ENCODE measurements around the gene SMIM10L2A. TPM values are rescaled to one million over a fixed set of nuclear protein-coding genes. Genes with fewer than 3 reads are reported as not detected.
"Not testable (repeated sequence)": the region's sequence is repeated elsewhere in the genome, so short reads cannot be mapped to it uniquely, and the experiment has no call there.

The SMIM10L2A gene
- total and polyA plus RNA-seq, 2 donors (not counting 1 experiment from before 2014, with no cell fraction given) = 0.02 to 0.66 TPM

DNA sequence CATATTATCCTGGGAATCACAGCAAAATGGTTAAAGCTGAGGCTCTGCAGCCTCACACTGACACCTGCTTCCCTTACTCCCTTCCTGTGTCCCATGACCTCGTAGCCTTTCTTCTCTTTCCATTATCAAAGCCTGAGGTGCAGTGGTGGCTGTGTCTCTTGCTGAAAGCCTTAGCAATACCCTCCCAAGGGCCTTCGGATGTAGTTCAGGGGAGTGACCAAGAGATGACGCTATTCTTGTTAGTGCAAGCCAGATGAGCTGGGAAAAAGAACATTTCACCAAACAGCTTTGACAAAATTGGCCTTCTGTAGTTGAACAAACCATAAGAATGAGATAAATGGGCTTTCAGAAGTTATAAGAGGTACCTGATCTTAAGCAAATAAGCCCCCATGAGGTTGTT is 31.6 kb downstream of the SMIM10L2A start:
- no peak overlapping the region for H3K27ac ChIP-seq (ENCODE audit: insufficient read depth, low read length)
- TF ChIP-seq, protein P1, sequence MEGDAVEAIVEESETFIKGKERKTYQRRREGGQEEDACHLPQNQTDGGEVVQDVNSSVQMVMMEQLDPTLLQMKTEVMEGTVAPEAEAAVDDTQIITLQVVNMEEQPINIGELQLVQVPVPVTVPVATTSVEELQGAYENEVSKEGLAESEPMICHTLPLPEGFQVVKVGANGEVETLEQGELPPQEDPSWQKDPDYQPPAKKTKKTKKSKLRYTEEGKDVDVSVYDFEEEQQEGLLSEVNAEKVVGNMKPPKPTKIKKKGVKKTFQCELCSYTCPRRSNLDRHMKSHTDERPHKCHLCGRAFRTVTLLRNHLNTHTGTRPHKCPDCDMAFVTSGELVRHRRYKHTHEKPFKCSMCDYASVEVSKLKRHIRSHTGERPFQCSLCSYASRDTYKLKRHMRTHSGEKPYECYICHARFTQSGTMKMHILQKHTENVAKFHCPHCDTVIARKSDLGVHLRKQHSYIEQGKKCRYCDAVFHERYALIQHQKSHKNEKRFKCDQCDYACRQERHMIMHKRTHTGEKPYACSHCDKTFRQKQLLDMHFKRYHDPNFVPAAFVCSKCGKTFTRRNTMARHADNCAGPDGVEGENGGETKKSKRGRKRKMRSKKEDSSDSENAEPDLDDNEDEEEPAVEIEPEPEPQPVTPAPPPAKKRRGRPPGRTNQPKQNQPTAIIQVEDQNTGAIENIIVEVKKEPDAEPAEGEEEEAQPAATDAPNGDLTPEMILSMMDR (conservative IDR thresholded peaks at IDR 0.05 in 1 of 2, IDR thresholded peaks at IDR 0.05 in 1 of 2; ENCODE audit: low read depth in 1 of 2, low read length in 2 of 2) = no peak
- no peak for TF ChIP-seq EZH2 (IDR thresholded peaks at IDR 0.05; ENCODE audit: low read length, missing control alignments)
- DNase-seq (ENCODE audit: low read depth in 2 of 2) = no peak
- H3K27me3 ChIP-seq (ENCODE audit: control insufficient read depth, insufficient read depth, low read length) = no peaks in the 10 kb centered on the region
- H3K9ac ChIP-seq (ENCODE audit: insufficient read depth, low read length) = no peak overlapping the region
- no peaks in the 10 kb centered on the region for H3K9me3 ChIP-seq (ENCODE audit: control insufficient read depth, insufficient read depth, low read depth, low read length)
- H2AFZ ChIP-seq (ENCODE audit: low read length) = no peak overlapping the region
- H3K4me2 ChIP-seq (ENCODE audit: extremely low read depth, insufficient read depth, low read length) = no peak overlapping the region
- no peaks in the 10 kb centered on the region for H3K79me2 ChIP-seq (ENCODE audit: control insufficient read depth, insufficient read depth, low read length)
- H3K4me3 ChIP-seq (replicated peaks in 1 of 4; ENCODE audit: control extremely low read depth in 1 of 4, insufficient read depth in 1 of 4, low read depth in 3 of 4, low read length in 4 of 4) = no peak overlapping the region
- H3K36me3 ChIP-seq (ENCODE audit: control insufficient read depth, insufficient read depth, low read length) = no peaks in the 10 kb centered on the region
- no peaks in the 10 kb centered on the region for H4K20me1 ChIP-seq (ENCODE audit: control insufficient read depth, extremely low read depth, insufficient read depth, low read length)
- H3K4me1 ChIP-seq (ENCODE audit: control insufficient read depth, extremely low read depth, insufficient read depth, low read length) = no peaks in the 10 kb centered on the region

DNA sequence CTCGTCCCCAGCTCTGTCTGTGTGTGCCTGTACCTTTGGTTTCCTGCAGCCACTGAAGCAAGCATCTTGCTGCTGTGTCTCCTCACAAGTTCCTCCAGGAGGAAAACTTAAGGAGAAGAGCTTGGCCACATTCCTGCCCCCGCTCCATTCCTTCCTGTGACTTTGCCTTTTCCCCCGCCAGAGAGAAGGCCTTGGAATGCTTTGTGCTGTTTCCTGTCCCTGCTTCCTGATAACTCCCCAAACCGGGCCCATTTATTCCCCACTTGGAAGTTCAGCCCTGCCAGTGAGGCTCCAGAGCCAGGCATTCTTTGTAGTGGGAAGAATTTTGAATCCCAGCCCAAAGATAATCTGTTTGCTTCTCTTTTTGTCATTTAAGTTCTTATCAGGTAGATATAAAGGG is 33.1 kb downstream of the SMIM10L2A start:
- DNase-seq (ENCODE audit: low read depth in 2 of 2) = no peak
- H3K79me2 ChIP-seq (ENCODE audit: control insufficient read depth, insufficient read depth, low read length) = no peaks in the 10 kb centered on the region
- TF ChIP-seq, protein P1 (conservative IDR thresholded peaks at IDR 0.05 in 1 of 2, IDR thresholded peaks at IDR 0.05 in 1 of 2; ENCODE audit: low read depth in 1 of 2, low read length in 2 of 2) = no peak
- no peak for TF ChIP-seq EZH2 (IDR thresholded peaks at IDR 0.05; ENCODE audit: low read length, missing control alignments)

DNA sequence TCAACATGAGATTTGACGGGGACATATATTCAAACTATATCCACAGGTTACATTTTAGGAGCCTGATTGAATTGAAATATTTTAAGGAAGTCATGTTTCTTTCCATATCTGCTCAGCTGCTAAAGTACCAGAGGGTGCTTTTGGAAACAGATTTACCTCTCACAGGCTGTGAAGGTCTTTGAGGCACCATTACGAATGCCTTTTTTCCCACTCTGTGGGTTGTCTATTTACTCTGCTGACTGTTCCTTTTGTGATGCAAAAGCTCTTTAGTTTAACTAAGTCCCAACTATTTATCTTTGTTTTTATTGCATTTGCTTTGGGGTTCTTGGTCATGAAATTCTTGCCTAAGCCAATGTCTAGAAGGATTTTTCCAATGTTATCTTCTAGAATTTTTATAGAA is 40.0 kb downstream of the SMIM10L2A start:
- not testable (repeated sequence) for H3K4me2 ChIP-seq (ENCODE audit: extremely low read depth, insufficient read depth, low read length); H2AFZ ChIP-seq (ENCODE audit: low read length); H3K79me2 ChIP-seq (ENCODE audit: control insufficient read depth, insufficient read depth, low read length); H3K4me1 ChIP-seq (ENCODE audit: control insufficient read depth, extremely low read depth, insufficient read depth, low read length); H3K9ac ChIP-seq (ENCODE audit: insufficient read depth, low read length); H3K36me3 ChIP-seq (ENCODE audit: control insufficient read depth, insufficient read depth, low read length); DNase-seq (ENCODE audit: low read depth in 2 of 2); H3K4me3 ChIP-seq (replicated peaks in 1 of 4; ENCODE audit: control extremely low read depth in 1 of 4, insufficient read depth in 1 of 4, low read depth in 3 of 4, low read length in 4 of 4); H3K9me3 ChIP-seq (ENCODE audit: control insufficient read depth, insufficient read depth, low read depth, low read length); H3K27ac ChIP-seq (ENCODE audit: insufficient read depth, low read length); H3K27me3 ChIP-seq (ENCODE audit: control insufficient read depth, insufficient read depth, low read length); H4K20me1 ChIP-seq (ENCODE audit: control insufficient read depth, extremely low read depth, insufficient read depth, low read length)

More for the DNA sequence above, 33.1 kb downstream of the SMIM10L2A start:
- Histone ChIP-seq H2AFZ (ENCODE audit: low read length) (no peak overlapping the region), H3K4me1 (ENCODE audit: control insufficient read depth, extremely low read depth, insufficient read depth, low read length) (no peaks in the 10 kb centered on the region), H3K36me3 (ENCODE audit: control insufficient read depth, insufficient read depth, low read length) (no peaks in the 10 kb centered on the region), H3K27me3 (ENCODE audit: control insufficient read depth, insufficient read depth, low read length) (no peaks in the 10 kb centered on the region), H4K20me1 (ENCODE audit: control insufficient read depth, extremely low read depth, insufficient read depth, low read length) (no peaks in the 10 kb centered on the region), H3K9ac (ENCODE audit: insufficient read depth, low read length) (no peak overlapping the region), H3K27ac (ENCODE audit: insufficient read depth, low read length) (no peak overlapping the region), H3K4me2 (ENCODE audit: extremely low read depth, insufficient read depth, low read length) (no peak overlapping the region), H3K4me3 (replicated peaks in 1 of 4; ENCODE audit: control extremely low read depth in 1 of 4, insufficient read depth in 1 of 4, low read depth in 3 of 4, low read length in 4 of 4) (no peak overlapping the region), H3K9me3 (ENCODE audit: control insufficient read depth, insufficient read depth, low read depth, low read length) (no peaks in the 10 kb centered on the region)

Data from fibroblast of lung (primary cell).